Mesendoderm (in vitro differentiated cells): Measurements from ENCODE around the gene MGAT2.
"Not testable (repeated sequence)": the region's sequence is repeated elsewhere in the genome, so short reads cannot be mapped to it uniquely, and the experiment has no call there.

Source experiments
- DNase-seq: peaks from one replicate; pipeline ENCODE4 v3.0.0; 2013
- H2AK5ac ChIP-seq: 2 replicates; pipeline ENCODE4 v1.6.1; 2013; ENCODE audit warnings: low read length, inconsistent platforms
- H2BK120ac ChIP-seq: 2 replicates; pipeline ENCODE4 v1.6.1; 2013; ENCODE audit warnings: low read depth, mild to moderate bottlenecking, low read length, moderate library complexity, mixed read lengths
- H2BK15ac ChIP-seq: replicated peaks from 2 replicates; pipeline ENCODE4 v1.6.1; 2013; ENCODE audit warnings: low read depth, mild to moderate bottlenecking, moderate library complexity
- H2BK5ac ChIP-seq: 2 replicates; pipeline ENCODE4 v1.6.1; 2013; ENCODE audit warnings: low read length, inconsistent platforms
- H3K18ac ChIP-seq: 2 replicates; pipeline ENCODE4 v1.6.1; 2013; ENCODE audit warnings: mild to moderate bottlenecking, low read length, mixed read lengths
- H3K23ac ChIP-seq: one replicate; pipeline ENCODE4 v1.6.1; 2013; ENCODE audit warnings: low read length
- H3K27ac ChIP-seq: 2 replicates; pipeline ENCODE4 v1.5.1; 2013; ENCODE audit warnings: low read depth, mild to moderate bottlenecking, inconsistent platforms, low read length, moderate library complexity
- H3K27me3 ChIP-seq: 2 replicates; pipeline ENCODE4 v1.6.1; 2013; ENCODE audit warnings: low read length, control low read depth, mild to moderate bottlenecking, inconsistent platforms; ENCODE audit not compliant: insufficient read depth, poor library complexity
- H3K36me3 ChIP-seq: 2 replicates; pipeline ENCODE4 v1.6.1; 2013; ENCODE audit warnings: low read length, inconsistent platforms; ENCODE audit not compliant: control insufficient read depth, insufficient read depth
- H3K4ac ChIP-seq: one replicate; pipeline ENCODE4 v1.6.1; 2013; ENCODE audit warnings: low read depth, mild to moderate bottlenecking, low read length, moderate library complexity
- H3K4me1 ChIP-seq: 2 replicates; pipeline ENCODE4 v1.6.1; 2013; ENCODE audit warnings: low read depth, low read length, inconsistent platforms; ENCODE audit not compliant: control insufficient read depth
- H3K4me2 ChIP-seq: 2 replicates; pipeline ENCODE4 v1.6.1; 2013; ENCODE audit warnings: low read length
- H3K4me3 ChIP-seq: 2 replicates; pipeline ENCODE4 v1.5.1; 2013; ENCODE audit warnings: mild to moderate bottlenecking, low read length
- H3K56ac ChIP-seq: one replicate; pipeline ENCODE4 v1.6.1; 2013; ENCODE audit warnings: low read length
- H3K79me1 ChIP-seq: 2 replicates; pipeline ENCODE4 v1.6.1; 2013; ENCODE audit warnings: low read length, inconsistent platforms
- H3K79me2 ChIP-seq: 2 replicates; pipeline ENCODE4 v1.6.1; 2013; ENCODE audit warnings: mild to moderate bottlenecking, low read length; ENCODE audit not compliant: control insufficient read depth, insufficient read depth
- H3K9ac ChIP-seq: 2 replicates; pipeline ENCODE4 v1.6.1; 2013; ENCODE audit warnings: low read length, inconsistent platforms
- H4K5ac ChIP-seq: one replicate; pipeline ENCODE4 v1.6.1; 2013; ENCODE audit warnings: low read length
- H4K8ac ChIP-seq: one replicate; pipeline ENCODE4 v1.6.1; 2013; ENCODE audit warnings: low read depth, mild to moderate bottlenecking, control low read depth, low read length, moderate library complexity
- WGBS: extraction: QIAGEN DNeasy Blood & Tissue Kit; methylation state at CpG from one replicate; pipeline ENCODE4 v1.1.7; 2013; ENCODE audit warnings: low lambda C conversion rate, missing lambda C conversion rate; ENCODE audit not compliant: insufficient coverage; ENCODE audit errors: extremely low coverage; 5-methylcytosine and 5-hydroxymethylcytosine counted together

The MGAT2 gene

GRCh38 chr14:49653508-49653907, 32.9 kb downstream of the MGAT2 start:
- Histone ChIP-seq H4K5ac (no peak overlapping the region), H2AK5ac (no peak overlapping the region), H3K9ac (no peak overlapping the region), H3K27me3 (no peaks in the 10 kb centered on the region), H3K4ac (no peak overlapping the region), H4K8ac (no peak overlapping the region), H3K79me2 (no peaks in the 10 kb centered on the region), H3K36me3 (peaks cover under 1% of the 10 kb centered on the region), H3K4me3 (no peak overlapping the region), H2BK5ac (no peak overlapping the region), H3K27ac (no peak overlapping the region), H3K23ac (no peak overlapping the region), H3K4me2 (no peak overlapping the region), H2BK120ac (no peak overlapping the region), H3K79me1 (no peaks in the 10 kb centered on the region), H2BK15ac (no peak overlapping the region), H3K4me1 (no peaks in the 10 kb centered on the region), H3K56ac (no peak overlapping the region), H3K18ac (no peak overlapping the region)
- DNase-seq, result no peak
- 100% methylated on average over 1 of the region's 6 CpGs for WGBS

GRCh38 chr14:49654511-49654910, 33.9 kb downstream of the MGAT2 start:
- H2BK5ac ChIP-seq, result no peak overlapping the region
- DNase-seq, result no peak
- WGBS, result 100% methylated on average over 1 of the region's 3 CpGs
- no peak overlapping the region for H4K5ac ChIP-seq
- H3K18ac ChIP-seq, result no peak overlapping the region
- no peaks in the 10 kb centered on the region for H3K36me3 ChIP-seq
- H2BK15ac ChIP-seq, result no peak overlapping the region
- no peaks in the 10 kb centered on the region for H3K27me3 ChIP-seq
- no peak overlapping the region for H2AK5ac ChIP-seq
- H3K56ac ChIP-seq, result no peak overlapping the region
- no peak overlapping the region for H3K9ac ChIP-seq
- no peak overlapping the region for H2BK120ac ChIP-seq
- H4K8ac ChIP-seq, result no peak overlapping the region
- H3K79me1 ChIP-seq, result no peaks in the 10 kb centered on the region
- no peak overlapping the region for H3K4me2 ChIP-seq
- H3K4me1 ChIP-seq, result no peaks in the 10 kb centered on the region
- H3K4me3 ChIP-seq, result no peak overlapping the region
- H3K79me2 ChIP-seq, result no peaks in the 10 kb centered on the region
- H3K23ac ChIP-seq, result no peak overlapping the region
- H3K27ac ChIP-seq, result no peak overlapping the region
- no peak overlapping the region for H3K4ac ChIP-seq

DNA sequence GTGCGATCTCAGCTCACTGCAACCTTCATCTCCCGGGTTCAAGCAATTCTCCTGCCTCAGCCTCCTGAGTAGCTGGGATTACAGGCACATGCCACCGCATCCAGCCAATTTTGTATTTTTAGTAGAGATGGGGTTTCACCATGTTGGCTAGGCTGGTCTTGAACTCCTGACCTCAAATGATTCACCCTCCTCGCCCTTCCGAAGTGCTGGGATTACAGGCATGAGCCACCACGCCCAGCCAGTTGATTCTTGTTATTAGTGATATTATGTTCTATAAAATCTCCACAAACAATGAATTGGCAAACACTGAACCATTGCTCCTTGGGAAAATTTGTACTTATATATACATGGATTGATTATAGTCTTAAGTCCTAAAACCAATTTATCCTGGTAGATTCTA, 36.9 kb downstream of the MGAT2 start:
- WGBS, result no CpG with 5 or more reads among the region's 6 CpGs
- not testable (repeated sequence) for H3K27me3 ChIP-seq, H3K9ac ChIP-seq, H3K79me2 ChIP-seq, H2BK5ac ChIP-seq, H2BK15ac ChIP-seq, H3K79me1 ChIP-seq, H2BK120ac ChIP-seq, H3K36me3 ChIP-seq, H4K5ac ChIP-seq, H3K23ac ChIP-seq, H3K18ac ChIP-seq, H4K8ac ChIP-seq, H3K27ac ChIP-seq, H3K4me2 ChIP-seq, DNase-seq, H3K4me1 ChIP-seq, H2AK5ac ChIP-seq, H3K4ac ChIP-seq, H3K4me3 ChIP-seq, H3K56ac ChIP-seq

DNA sequence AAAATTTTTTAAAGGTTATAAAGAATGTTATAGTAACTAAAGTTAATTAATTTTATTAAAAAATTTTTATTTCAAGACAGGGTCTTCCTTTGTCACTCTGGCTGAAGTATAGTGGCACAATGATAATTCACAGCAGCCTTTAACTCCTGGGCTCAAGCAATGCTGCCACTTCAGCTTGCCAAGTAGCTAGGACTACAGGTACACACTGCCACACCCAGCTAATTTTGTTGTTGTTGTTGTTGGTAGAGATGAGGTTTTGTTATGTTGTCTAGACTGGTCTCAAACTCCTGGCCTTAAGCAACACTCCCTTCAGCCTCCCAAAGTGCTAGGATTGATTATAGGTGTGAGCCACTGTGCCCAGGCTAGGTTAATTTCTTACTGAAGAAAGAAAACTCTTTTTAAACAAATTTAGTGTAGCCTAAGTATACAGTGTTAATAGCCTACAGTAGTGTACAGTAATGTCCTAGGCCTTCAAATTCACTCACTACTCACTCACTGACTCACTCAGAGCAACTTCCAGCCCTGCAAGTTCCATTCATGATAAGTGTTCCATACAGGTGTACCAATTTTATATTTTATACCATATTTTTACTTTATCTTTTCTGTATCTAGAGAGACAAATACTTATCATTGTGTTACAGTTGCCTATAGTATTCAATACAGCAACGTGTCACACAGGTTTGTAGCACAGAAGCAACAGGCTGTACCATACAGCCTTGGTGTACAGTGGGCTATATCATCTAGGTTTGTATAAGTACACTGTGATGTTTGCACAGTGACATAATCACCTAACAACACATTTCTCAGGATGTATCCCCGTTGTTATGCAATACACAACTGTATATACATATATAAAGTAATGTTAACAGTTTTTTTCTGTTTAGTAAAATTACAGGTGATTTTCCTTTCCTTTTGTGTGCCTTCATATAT, 39.2 kb downstream of the MGAT2 start:
- H4K5ac ChIP-seq, result no peak overlapping the region
- H2BK5ac ChIP-seq, result no peak overlapping the region
- H3K4me3 ChIP-seq, result no peak overlapping the region
- no CpG with 5 or more reads among the region's 2 CpGs for WGBS
- no peak overlapping the region for H3K4ac ChIP-seq
- H2BK120ac ChIP-seq, result no peak overlapping the region
- H3K18ac ChIP-seq, result no peak overlapping the region
- H3K4me1 ChIP-seq, result no peaks in the 10 kb centered on the region
- H2AK5ac ChIP-seq, result no peak overlapping the region
- no peak overlapping the region for H3K4me2 ChIP-seq
- no peak overlapping the region for H3K56ac ChIP-seq
- H3K27me3 ChIP-seq, result no peaks in the 10 kb centered on the region
- H2BK15ac ChIP-seq, result no peak overlapping the region
- no peaks in the 10 kb centered on the region for H3K79me1 ChIP-seq
- H3K23ac ChIP-seq, result no peak overlapping the region
- DNase-seq, result no peak
- no peak overlapping the region for H3K27ac ChIP-seq
- H3K79me2 ChIP-seq, result no peaks in the 10 kb centered on the region
- H3K9ac ChIP-seq, result no peak overlapping the region
- H3K36me3 ChIP-seq, result no peaks in the 10 kb centered on the region
- no peak overlapping the region for H4K8ac ChIP-seq

- H3K4me3 ChIP-seq, result no peak overlapping the region
- H3K79me2 ChIP-seq, result no peaks in the 10 kb centered on the region
- H3K4me1 ChIP-seq, result no peaks in the 10 kb centered on the region
- no peak overlapping the region for H3K56ac ChIP-seq
- H2BK120ac ChIP-seq, result no peak overlapping the region
- H2BK5ac ChIP-seq, result no peak overlapping the region
- H3K27me3 ChIP-seq, result no peaks in the 10 kb centered on the region
- H3K18ac ChIP-seq, result no peak overlapping the region
- no peak for DNase-seq
- no peaks in the 10 kb centered on the region for H3K36me3 ChIP-seq
- H4K5ac ChIP-seq, result no peak overlapping the region
- H4K8ac ChIP-seq, result no peak overlapping the region
- H3K27ac ChIP-seq, result no peak overlapping the region
- no peak overlapping the region for H3K4me2 ChIP-seq
- H2AK5ac ChIP-seq, result no peak overlapping the region
- no peaks in the 10 kb centered on the region for H3K79me1 ChIP-seq
- no peak overlapping the region for H3K9ac ChIP-seq
- no peak overlapping the region for H3K23ac ChIP-seq
- no peak overlapping the region for H2BK15ac ChIP-seq
- H3K4ac ChIP-seq, result no peak overlapping the region
Measured at GRCh38 chr14:49670475-49670874, 49.9 kb downstream of the MGAT2 start.
